CD14-positive monocyte (primary cell): ENCODE results near the gene TTC16. TPM values are rescaled to one million over a fixed set of nuclear protein-coding genes. Genes with fewer than 3 reads are reported as not detected.

Experiments
- DNase-seq, 3 donors: peaks; one replicate each; pipeline ENCODE4 v3.0.0-alpha.2; 2011 to 2022
- H2AFZ ChIP-seq: 2 replicates; pipeline ENCODE4 v1.6.0; 2012; ENCODE audit warnings: mild to moderate bottlenecking, low read depth, low read length, inconsistent platforms; ENCODE audit not compliant: insufficient read depth, poor library complexity, severe bottlenecking
- H3K27ac ChIP-seq, 2 donors: 1 replicate in 1 of 2; 2 replicates in 1 of 2; pipeline ENCODE4 v1.5.1; 2012 to 2013; ENCODE audit warnings: low read length in 2 of 2, control low read depth in 1 of 2, inconsistent platforms in 1 of 2, low read depth in 1 of 2, mild to moderate bottlenecking in 1 of 2
- H3K27me3 ChIP-seq, 2 donors: one replicate each; pipeline versions ENCODE4 v1.6.0 to v1.6.1; 2011 to 2013; ENCODE audit warnings: low read length in 2 of 2; ENCODE audit not compliant: control insufficient read depth in 2 of 2, insufficient read depth in 2 of 2
- H3K36me3 ChIP-seq, 2 donors: replicated peaks in 1 of 2; 1 replicate in 1 of 2; 2 replicates in 1 of 2; pipeline versions ENCODE4 v1.5.1 to v1.6.1; 2012 to 2013; ENCODE audit warnings: low read length in 2 of 2, control low read depth in 1 of 2, inconsistent platforms in 1 of 2, mild to moderate bottlenecking in 1 of 2; ENCODE audit not compliant: insufficient read depth in 2 of 2, control insufficient read depth in 1 of 2
- H3K4me1 ChIP-seq, 2 donors: 1 replicate in 1 of 2; 2 replicates in 1 of 2; pipeline versions ENCODE4 v1.5.1 to v1.6.1; 2012 to 2013; ENCODE audit warnings: low read length in 2 of 2, control low read depth in 1 of 2, inconsistent platforms in 1 of 2, mild to moderate bottlenecking in 1 of 2, moderate library complexity in 1 of 2; ENCODE audit not compliant: insufficient read depth in 2 of 2, control insufficient read depth in 1 of 2
- H3K4me2 ChIP-seq: replicated peaks from 2 replicates; pipeline ENCODE3; 2012; ENCODE audit warnings: low read length, moderate library complexity, mild to moderate bottlenecking; ENCODE audit not compliant: poor library complexity, severe bottlenecking; ENCODE audit errors: extremely low read depth
- H3K4me3 ChIP-seq, 3 experiments: fragments of 200-600 bp in 1 of 3; sonication (generic) in 1 of 3; replicated peaks in 1 of 3; 1 replicate in 2 of 3; 2 replicates in 1 of 3; pipeline ENCODE4 v1.5.1; 2011 to 2013; ENCODE audit warnings: low read length in 3 of 3, mild to moderate bottlenecking in 3 of 3, control low read depth in 2 of 3, low read depth in 2 of 3, inconsistent platforms in 1 of 3, moderate library complexity in 1 of 3
- H3K79me2 ChIP-seq: 2 replicates; pipeline ENCODE4 v1.6.0; 2012; ENCODE audit warnings: mild to moderate bottlenecking, control low read depth, inconsistent platforms, low read length, moderate library complexity; ENCODE audit not compliant: insufficient read depth
- H3K9ac ChIP-seq: 2 replicates; pipeline ENCODE4 v1.6.0; 2017; ENCODE audit warnings: low read length, mild to moderate bottlenecking; ENCODE audit not compliant: insufficient read depth, poor library complexity, severe bottlenecking
- H3K9me3 ChIP-seq, 2 donors: replicated peaks in 1 of 2; 1 replicate in 1 of 2; 2 replicates in 1 of 2; pipeline versions ENCODE4 v1.5.1 to v1.6.1; 2012 to 2013; ENCODE audit warnings: low read length in 2 of 2, control low read depth in 1 of 2; ENCODE audit not compliant: control insufficient read depth in 1 of 2, insufficient read depth in 1 of 2
- H4K20me1 ChIP-seq: 2 replicates; pipeline ENCODE4 v1.6.0; 2012; ENCODE audit warnings: mild to moderate bottlenecking, low read length, control low read depth, moderate library complexity; ENCODE audit not compliant: insufficient read depth
- H3K27ac Mint-ChIP-seq, 7 donors: one replicate each; pipeline ENCODE4 v1.8.0; 2020; ENCODE audit warnings: mild to moderate bottlenecking in 7 of 7, mixed read lengths in 7 of 7, moderate library complexity in 6 of 7, inconsistent platforms in 2 of 7
- H3K27me3 Mint-ChIP-seq, 3 donors: one replicate each; pipeline ENCODE4 v1.8.0; 2021 to 2022; ENCODE audit warnings: low read depth in 3 of 3, mild to moderate bottlenecking in 3 of 3, mixed read lengths in 3 of 3, moderate library complexity in 3 of 3, inconsistent platforms in 1 of 3
- H3K36me3 Mint-ChIP-seq, 2 donors: one replicate each; pipeline ENCODE4 v1.8.0; 2020; ENCODE audit warnings: mixed read lengths in 2 of 2, inconsistent platforms in 1 of 2, mild to moderate bottlenecking in 1 of 2
- H3K4me1 Mint-ChIP-seq: one replicate; pipeline ENCODE4 v1.8.0; 2020; ENCODE audit warnings: mild to moderate bottlenecking, mixed read lengths
- H3K4me3 Mint-ChIP-seq, 2 donors: one replicate each; pipeline ENCODE4 v1.8.0; 2020; ENCODE audit warnings: mild to moderate bottlenecking in 2 of 2, mixed read lengths in 2 of 2, moderate library complexity in 1 of 2
- H3K9me3 Mint-ChIP-seq, 7 donors: one replicate each; pipeline ENCODE4 v1.8.0; 2020 to 2022; ENCODE audit warnings: mixed read lengths in 7 of 7, mild to moderate bottlenecking in 6 of 7, moderate library complexity in 6 of 7, inconsistent platforms in 2 of 7
- WGBS: methylation state at CpG from one replicate; pipeline ENCODE4 v1.1.5; 2013; ENCODE audit warnings: missing lambda C conversion rate; ENCODE audit not compliant: insufficient coverage; 5-methylcytosine and 5-hydroxymethylcytosine counted together
- intact Hi-C, 2 donors: fragments of 100-400 bp; cut with micrococcal nuclease; formaldehyde crosslinking; loops; one replicate each; pipeline versions ENCODE4 v1.15.0 to v1.15.1; 2023
- polyA plus RNA-seq, 3 donors: library from polyadenylated mRNA; depleted of rRNA in 1 of 3; unstranded in 2 of 3; stranded (reverse) in 1 of 3; fragments of 300-500 nt in 2 of 3; fragments of >200 nt in 1 of 3; fragmentation: Illumina TruSeq in 2 of 3; gene quantifications; 1 replicate in 2 of 3; 2 replicates in 1 of 3; pipeline ENCODE4 v1.2.3, GENCODE V29; 2012 to 2021
- TF ChIP-seq, protein P1 (sequence below): fragments of 200-600 bp; IDR thresholded peaks from one replicate; pipeline ENCODE4 v1.8.0; 2022; ENCODE audit warnings: antibody characterized with exemption, mild to moderate bottlenecking

The TTC16 gene
- polyA plus RNA-seq, 3 donors, result 0.04 TPM; not detected in 2

GRCh38 chr9:127711226-127711701 is 4.6 kb upstream of the TTC16 start:
- DNase-seq, result no peak
- no peaks in the 10 kb centered on the region for H3K79me2 ChIP-seq
- Mint-ChIP-seq H3K36me3 (peaks cover 2% of the 10 kb centered on the region in 2 donors), H3K9me3 (peaks cover 2 to 7% (median 5%) of the 10 kb centered on the region in 7 donors), H3K4me3 (no peak overlapping the region), H3K27ac (peak overlapping the region in 1 of 7 donors; percentile 2), H3K27me3 (peaks cover 13 to 27% (median 17%) of the 10 kb centered on the region in 3 donors), H3K4me1 (peaks cover 19% of the 10 kb centered on the region)
- H3K4me2 ChIP-seq, result no peak overlapping the region
- peaks cover 0 to 2% of the 10 kb centered on the region in 2 donors for H3K27me3 ChIP-seq
- H3K4me3 ChIP-seq, result no peak overlapping the region
- intact Hi-C loops, result no loop called here
- peaks cover 0 to 2% of the 10 kb centered on the region in 2 donors for H3K9me3 ChIP-seq
- no peak overlapping the region for H2AFZ ChIP-seq
- WGBS, result 10% methylated on average over 8 of the region's 9 CpGs
- no peaks in the 10 kb centered on the region for H3K36me3 ChIP-seq
- no peak overlapping the region for H3K27ac ChIP-seq
- TF ChIP-seq, protein P1, sequence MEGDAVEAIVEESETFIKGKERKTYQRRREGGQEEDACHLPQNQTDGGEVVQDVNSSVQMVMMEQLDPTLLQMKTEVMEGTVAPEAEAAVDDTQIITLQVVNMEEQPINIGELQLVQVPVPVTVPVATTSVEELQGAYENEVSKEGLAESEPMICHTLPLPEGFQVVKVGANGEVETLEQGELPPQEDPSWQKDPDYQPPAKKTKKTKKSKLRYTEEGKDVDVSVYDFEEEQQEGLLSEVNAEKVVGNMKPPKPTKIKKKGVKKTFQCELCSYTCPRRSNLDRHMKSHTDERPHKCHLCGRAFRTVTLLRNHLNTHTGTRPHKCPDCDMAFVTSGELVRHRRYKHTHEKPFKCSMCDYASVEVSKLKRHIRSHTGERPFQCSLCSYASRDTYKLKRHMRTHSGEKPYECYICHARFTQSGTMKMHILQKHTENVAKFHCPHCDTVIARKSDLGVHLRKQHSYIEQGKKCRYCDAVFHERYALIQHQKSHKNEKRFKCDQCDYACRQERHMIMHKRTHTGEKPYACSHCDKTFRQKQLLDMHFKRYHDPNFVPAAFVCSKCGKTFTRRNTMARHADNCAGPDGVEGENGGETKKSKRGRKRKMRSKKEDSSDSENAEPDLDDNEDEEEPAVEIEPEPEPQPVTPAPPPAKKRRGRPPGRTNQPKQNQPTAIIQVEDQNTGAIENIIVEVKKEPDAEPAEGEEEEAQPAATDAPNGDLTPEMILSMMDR, result no peak
- H3K4me1 ChIP-seq, result peaks cover 17 to 26% of the 10 kb centered on the region in 2 donors
- no peaks in the 10 kb centered on the region for H4K20me1 ChIP-seq
- no peak overlapping the region for H3K9ac ChIP-seq

- H3K36me3 Mint-ChIP-seq, result peaks cover 2% of the 10 kb centered on the region in 2 donors
- Histone ChIP-seq H3K36me3 (no peaks in the 10 kb centered on the region), H2AFZ (no peak overlapping the region), H3K27me3 (peaks cover 0 to 2% of the 10 kb centered on the region in 2 donors), H4K20me1 (no peaks in the 10 kb centered on the region), H3K4me3 (no peak overlapping the region), H3K79me2 (no peaks in the 10 kb centered on the region), H3K9ac (no peak overlapping the region), H3K9me3 (peaks cover 0 to 2% of the 10 kb centered on the region in 2 donors), H3K4me1 (peaks cover 19 to 28% of the 10 kb centered on the region in 2 donors), H3K4me2 (no peak overlapping the region), H3K27ac (no peak overlapping the region)
- no peak overlapping the region for H3K4me3 Mint-ChIP-seq
- peaks cover 13 to 27% (median 17%) of the 10 kb centered on the region in 3 donors for H3K27me3 Mint-ChIP-seq
- H3K4me1 Mint-ChIP-seq, result peaks cover 20% of the 10 kb centered on the region
- TF ChIP-seq, protein P1, result no peak
- WGBS, result 52% methylated on average over 8 of the region's 11 CpGs
- no peak overlapping the region for H3K27ac Mint-ChIP-seq
- peaks cover 2 to 7% (median 5%) of the 10 kb centered on the region in 7 donors for H3K9me3 Mint-ChIP-seq
- DNase-seq, result no peak
- intact Hi-C loops, result no loop called here
Observed at GRCh38 chr9:127711831-127712274, 4.0 kb upstream of the TTC16 start.
